HepG2 (cell line): ENCODE data around the gene HYAL1. TPM values are rescaled to one million over a fixed set of nuclear protein-coding genes. Genes with fewer than 3 reads are reported as not detected.

Source experiments
- BHLHE40 ChIP-seq: IDR thresholded peaks from 2 replicates; pipeline ENCODE4 v1.6.1; 2011; ENCODE audit warnings: low read length, improper control_type of control experiment
- CHCHD3 ChIP-seq: sonication (generic); formaldehyde crosslinking; IDR thresholded peaks from 2 replicates; pipeline ENCODE4 v1.8.0; 2022; ENCODE audit warnings: mild to moderate bottlenecking, missing genetic modification reagents, moderate library complexity
- ETS1 ChIP-seq: sonication (generic); formaldehyde crosslinking; IDR thresholded peaks from 2 replicates; pipeline ENCODE4 v1.4.0; 2020; ENCODE audit warnings: missing genetic modification reagents
- FOXM1 ChIP-seq: sonication (generic); formaldehyde crosslinking; IDR thresholded peaks from 2 replicates; pipeline ENCODE4 v1.5.0; 2020; ENCODE audit warnings: missing genetic modification reagents
- HIVEP1 ChIP-seq: sonication (generic); formaldehyde crosslinking; IDR thresholded peaks from 2 replicates; pipeline ENCODE4 v1.4.0; 2020; ENCODE audit warnings: mild to moderate bottlenecking, missing genetic modification reagents
- IRF2 ChIP-seq: IDR thresholded peaks from 2 replicates; pipeline ENCODE4 v1.6.1; 2018; ENCODE audit warnings: missing genetic modification reagents, missing compliant biosample characterization
- IRX3 ChIP-seq: sonication (generic); formaldehyde crosslinking; IDR thresholded peaks from 2 replicates; pipeline ENCODE4 v1.8.1; 2023; ENCODE audit warnings: mild to moderate bottlenecking, low read depth, missing genetic modification reagents, borderline replicate concordance
- KIAA2018 ChIP-seq: sonication (generic); formaldehyde crosslinking; IDR thresholded peaks from 2 replicates; pipeline ENCODE4 v1.5.0; 2020; ENCODE audit warnings: mild to moderate bottlenecking, missing genetic modification reagents, borderline replicate concordance
- NFE2 ChIP-seq: sonication (generic); formaldehyde crosslinking; IDR thresholded peaks from 2 replicates; pipeline ENCODE4 v1.4.0; 2020; ENCODE audit warnings: missing genetic modification reagents
- RXRB ChIP-seq: IDR thresholded peaks from 2 replicates; pipeline ENCODE4 v1.6.1; 2016; ENCODE audit warnings: borderline replicate concordance, missing genetic modification reagents, missing compliant biosample characterization
- SMC3 ChIP-seq: IDR thresholded peaks from 2 replicates; pipeline ENCODE4 v1.6.1; 2011; ENCODE audit warnings: low read length, improper control_type of control experiment
- TAF15 ChIP-seq: fragments of 200-400 bp; formaldehyde crosslinking; IDR thresholded peaks from one replicate; pipeline ENCODE4 v1.6.1; 2018; ENCODE audit warnings: mild to moderate bottlenecking, low read depth, low read length; ENCODE audit not compliant: poor library complexity, severe bottlenecking
- ZBTB42 ChIP-seq: sonication (generic); formaldehyde crosslinking; IDR thresholded peaks from 2 replicates; pipeline ENCODE4 v1.5.0; 2020; ENCODE audit warnings: mild to moderate bottlenecking, missing genetic modification reagents
- ZEB1 ChIP-seq: IDR thresholded peaks from 2 replicates; pipeline ENCODE4 v1.6.1; 2012; ENCODE audit warnings: mild to moderate bottlenecking, low read depth, inconsistent platforms; ENCODE audit not compliant: insufficient replicate concordance
- ZNF24 ChIP-seq: fragments of 450-650 bp; IDR thresholded peaks from 2 replicates; pipeline ENCODE4 v1.6.1; 2017; ENCODE audit warnings: antibody characterized with exemption, mild to moderate bottlenecking
- ZNF513 ChIP-seq: sonication (generic); formaldehyde crosslinking; conservative IDR thresholded peaks from 2 replicates; pipeline ENCODE4 v1.5.0; 2020; ENCODE audit warnings: missing genetic modification reagents
- ZNF619 ChIP-seq: sonication (generic); formaldehyde crosslinking; IDR thresholded peaks from 2 replicates; pipeline ENCODE4 v1.4.0; 2020; ENCODE audit warnings: mild to moderate bottlenecking, missing genetic modification reagents
- ZZZ3 ChIP-seq: sonication (generic); formaldehyde crosslinking; IDR thresholded peaks from 2 replicates; pipeline ENCODE4 v1.4.0; 2020; ENCODE audit warnings: missing genetic modification reagents, mild to moderate bottlenecking, borderline replicate concordance
- polyA plus RNA-seq, 8 experiments: library from polyadenylated mRNA; depleted of rRNA in 3 of 8; stranded (reverse) in 7 of 8; unstranded in 1 of 8; fragments of >200 nt; fragmentation: Illumina TruSeq in 4 of 8; extraction: Trizol in 4 of 8; gene quantifications; 2 replicates each; pipeline versions ENCODE4 v1.2.1 to v1.2.3, GENCODE V29; 2011 to 2016; ENCODE audit warnings: low read depth in 4 of 8, missing spikeins in 1 of 8, mixed read lengths in 1 of 8; ENCODE audit not compliant: insufficient read depth in 1 of 8
- total RNA-seq, 5 experiments: library from RNA; depleted of rRNA; stranded (reverse); fragments of >200 nt; fragmentation: Illumina TruSeq; extraction: Trizol; gene quantifications; 2 replicates each; pipeline ENCODE4 v1.2.3, GENCODE V29; 2016; ENCODE audit warnings: low read depth in 1 of 5

Gene HYAL1
- total and polyA plus RNA-seq, 2 of the 13 experiments (the other 11 are each of a cell fraction or from before 2014, with no cell fraction given): 76.5 to 193 TPM

GRCh38 chr3:50260027-50260941, 43.1 kb downstream of the HYAL1 start (continued):
- peak; percentile 57 for TF ChIP-seq BHLHE40
- peak; percentile 58; the same call in 1 of the 2 replicates for TF ChIP-seq HIVEP1 (CRISPR knock-in tag)
- TF ChIP-seq ZBTB42: peak; percentile 66; the same call in 1 of the 2 replicates
- no peak for TF ChIP-seq ZEB1
- peak; percentile 68; the same call in 1 of the 2 replicates for TF ChIP-seq ZNF619 (CRISPR knock-in tag)
- no peak for TF ChIP-seq TAF15
- TF ChIP-seq RXRB (CRISPR knock-in tag): peak; percentile 82
- TF ChIP-seq ZZZ3: 0 out of 2 replicates have a peak, but pooled peaks have one; percentile 1
- TF ChIP-seq KIAA2018 (CRISPR knock-in tag): 0 out of 2 replicates have a peak, but pooled peaks have one; percentile 60
- no peak for TF ChIP-seq ZNF513
- no peak for TF ChIP-seq ETS1 (CRISPR knock-in tag)
- TF ChIP-seq CHCHD3: no peak
- no peak for TF ChIP-seq NFE2 (CRISPR knock-in tag)
- TF ChIP-seq IRX3 (CRISPR knock-in tag): no peak
- no peak; the same call in 1 of the 2 replicates for TF ChIP-seq ZNF24
- TF ChIP-seq FOXM1 (CRISPR knock-in tag): 0 out of 2 replicates have a peak, but pooled peaks have one; percentile 7
- TF ChIP-seq IRF2 (CRISPR knock-in tag): peak; percentile 46; the same call in 1 of the 2 replicates
- peak; percentile 53; the same call in 1 of the 2 replicates for TF ChIP-seq SMC3
